GM18505 (cell line): ENCODE data around the gene APOA1.
"Not testable (repeated sequence)": the region's sequence is repeated elsewhere in the genome, so short reads cannot be mapped to it uniquely, and the experiment has no call there.

Experiments
- ATAC-seq: cut with Tn5 transposase; IDR thresholded peaks from one replicate; pipeline ENCODE4 v1.9.1; 2021; ENCODE audit not compliant: unreplicated experiment
- POLR2A ChIP-seq: IDR thresholded peaks from 4 replicates; pipeline ENCODE4 v1.6.1; 2011; ENCODE audit warnings: borderline replicate concordance; ENCODE audit not compliant: insufficient read depth, insufficient read length; ENCODE audit errors: extremely low read depth

The APOA1 gene

DNA sequence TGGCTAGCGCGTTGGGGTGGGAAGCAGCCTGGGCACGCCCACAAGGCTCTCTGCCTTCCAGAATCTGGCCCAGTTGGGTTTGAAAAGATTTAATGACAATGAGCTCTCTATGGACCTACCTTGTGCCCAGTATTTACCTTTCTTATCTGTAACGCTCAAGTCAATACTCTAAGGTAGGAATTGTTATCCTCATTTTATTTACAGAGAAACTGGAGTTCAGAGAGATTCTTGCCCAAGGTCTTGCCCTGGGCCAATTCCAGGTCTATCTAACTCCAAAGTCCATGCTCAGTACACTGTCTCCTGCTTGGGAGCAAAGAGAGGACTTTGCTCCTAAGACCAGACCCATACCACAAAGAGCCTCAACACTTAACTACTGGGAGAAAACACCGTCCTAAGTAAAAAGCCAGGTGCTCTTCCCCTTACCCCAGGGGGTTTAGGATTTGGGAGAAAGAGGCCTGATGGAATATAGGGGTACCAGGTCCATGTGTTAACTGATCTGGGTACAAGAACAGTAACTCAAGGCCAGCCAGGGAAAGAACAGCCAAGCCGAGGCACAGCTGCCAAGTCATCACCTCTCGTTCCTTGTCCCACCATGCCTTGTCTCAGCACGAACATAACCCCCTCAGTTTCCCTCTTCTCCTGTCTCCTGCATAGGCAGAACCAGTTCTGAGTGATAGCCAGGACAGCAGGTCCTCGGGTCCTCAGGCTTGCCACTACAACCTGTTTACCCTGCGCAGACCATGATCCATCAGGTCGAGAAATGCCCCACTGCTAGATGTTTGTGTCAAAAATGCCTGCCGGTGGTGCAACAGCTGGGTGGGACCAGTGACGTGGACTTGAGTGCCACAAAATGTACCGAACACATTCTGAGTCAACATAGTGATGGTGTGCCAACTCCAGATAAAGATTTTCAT lies 28.9 kb downstream of the APOA1 start:
- TF ChIP-seq POLR2A = no peak
- no peak for ATAC-seq

- ATAC-seq = no peak
- TF ChIP-seq POLR2A = no peak
Observed at GRCh38 chr11:116807601-116808261, 29.7 kb downstream of the APOA1 start.

- no peak for ATAC-seq
- no peak for TF ChIP-seq POLR2A
Observed at GRCh38 chr11:116804001-116804400, 33.4 kb downstream of the APOA1 start.

GRCh38 chr11:116801662-116802061 lies 35.8 kb downstream of the APOA1 start:
- not testable (repeated sequence) for ATAC-seq

GRCh38 chr11:116800610-116801009 lies 36.8 kb downstream of the APOA1 start:
- no peak for ATAC-seq
- TF ChIP-seq POLR2A = no peak

GRCh38 chr11:116798368-116798767 lies 39.1 kb downstream of the APOA1 start:
- ATAC-seq = no peak
- no peak for TF ChIP-seq POLR2A

- ATAC-seq = no peak
- TF ChIP-seq POLR2A = no peak
Observed at GRCh38 chr11:116797816-116798215, 39.6 kb downstream of the APOA1 start.

GRCh38 chr11:116796548-116796947 lies 40.9 kb downstream of the APOA1 start:
- ATAC-seq = no peak

DNA sequence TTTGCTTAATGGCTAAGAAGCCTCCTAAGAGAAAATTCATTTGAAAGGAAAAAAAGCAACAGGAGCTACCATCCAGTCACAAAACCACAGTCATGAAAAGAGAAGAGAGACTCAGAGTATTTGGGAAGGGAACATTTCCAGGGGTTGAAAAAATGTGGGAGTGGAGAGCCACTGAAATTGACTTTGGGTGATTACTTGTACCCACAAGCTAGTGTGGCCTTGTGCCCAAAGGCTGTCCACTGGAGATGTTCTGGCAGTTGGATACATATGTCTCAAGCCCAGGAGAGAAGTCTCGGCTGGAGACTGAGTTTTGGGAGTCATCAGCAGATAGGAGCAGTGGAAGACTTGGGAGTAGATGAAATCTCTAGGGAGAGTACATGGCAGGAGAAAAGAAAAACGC lies 42.6 kb downstream of the APOA1 start:
- TF ChIP-seq POLR2A = no peak
- no peak for ATAC-seq

More at GRCh38 chr11:116796548-116796947, 40.9 kb downstream of the APOA1 start:
- TF ChIP-seq POLR2A = no peak

- no peak for TF ChIP-seq POLR2A
- no peak for ATAC-seq
Observed at GRCh38 chr11:116793772-116794097, 43.7 kb downstream of the APOA1 start.

GRCh38 chr11:116792869-116793771 lies 44.3 kb downstream of the APOA1 start:
- ATAC-seq = no peak

GRCh38 chr11:116792144-116792868 lies 45.1 kb downstream of the APOA1 start:
- TF ChIP-seq POLR2A = no peak
- ATAC-seq = no peak

More at GRCh38 chr11:116792869-116793771, 44.3 kb downstream of the APOA1 start:
- no peak for TF ChIP-seq POLR2A

DNA sequence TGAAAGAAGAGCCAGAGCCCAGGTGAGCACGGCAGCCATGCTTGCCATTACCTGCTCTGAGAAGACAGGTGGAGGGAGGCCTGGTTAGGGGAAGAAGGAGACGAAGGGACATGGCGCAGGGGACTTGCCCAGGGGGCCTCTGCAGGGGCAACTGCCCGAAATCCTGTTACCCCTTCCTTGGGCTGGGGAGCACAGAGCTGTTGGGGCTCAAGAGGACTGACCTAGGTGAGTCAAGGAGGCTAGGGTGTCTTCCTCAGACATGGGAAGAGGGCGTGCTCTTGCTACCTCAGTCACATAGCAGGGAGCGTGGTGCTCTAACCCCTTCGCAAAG lies 45.6 kb downstream of the APOA1 start, which contains the start of gene APOA5:
Gene APOA5 (minus strand): TSS at position 67 of the 331 bp plus-strand sequence. CDS start 19 bp downstream, at position 48.
- TF ChIP-seq POLR2A = no peak
- ATAC-seq = no peak
